GM19025 (cell line): ENCODE measurements around the gene KLHL29.

Experiments
- ATAC-seq: cut with Tn5 transposase; IDR thresholded peaks from one replicate; pipeline ENCODE4 v1.9.1; 2021; ENCODE audit warnings: mild to moderate bottlenecking, low read depth, moderate library complexity; ENCODE audit not compliant: unreplicated experiment

The KLHL29 gene

DNA sequence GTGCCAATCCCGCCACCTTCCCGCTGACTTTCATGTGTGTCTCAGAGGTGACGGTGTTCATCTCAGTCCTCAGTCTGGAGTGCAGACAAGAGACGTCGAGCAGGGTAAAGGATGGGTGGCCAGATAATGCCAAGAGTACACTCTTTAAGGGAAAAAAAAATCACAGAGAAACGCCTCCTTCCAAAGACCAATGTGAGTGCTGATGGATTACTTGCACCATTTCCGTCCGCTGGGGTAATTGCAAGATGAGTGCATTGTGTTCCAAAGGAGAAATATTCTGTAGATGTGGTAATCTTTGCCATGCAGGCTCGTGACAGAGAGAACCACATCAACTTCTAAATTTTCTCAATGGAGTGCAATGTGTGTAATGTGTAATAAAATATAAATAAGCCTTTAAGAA, 81.0 kb downstream of the KLHL29 start:
- no peak for ATAC-seq

DNA sequence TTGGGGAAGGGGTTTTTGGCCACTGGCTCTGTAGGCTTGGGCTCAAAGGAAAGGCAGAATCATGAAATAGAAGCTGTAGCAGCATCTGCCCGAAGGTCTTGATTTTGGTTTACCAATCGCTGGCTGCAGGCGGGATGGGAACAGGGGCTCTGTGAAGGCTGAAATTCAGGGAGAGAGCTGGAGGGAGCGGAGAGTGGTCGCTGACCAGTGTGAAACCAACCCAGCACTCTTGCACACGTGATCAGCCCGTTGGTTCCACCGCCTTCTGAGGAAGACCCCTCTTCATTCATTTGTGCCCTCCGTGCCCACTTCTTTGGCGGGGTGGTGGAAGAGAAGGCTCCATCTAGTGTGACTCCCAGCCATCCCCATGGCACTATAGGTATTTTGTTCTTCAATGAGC, 82.6 kb downstream of the KLHL29 start:
- no peak for ATAC-seq

DNA sequence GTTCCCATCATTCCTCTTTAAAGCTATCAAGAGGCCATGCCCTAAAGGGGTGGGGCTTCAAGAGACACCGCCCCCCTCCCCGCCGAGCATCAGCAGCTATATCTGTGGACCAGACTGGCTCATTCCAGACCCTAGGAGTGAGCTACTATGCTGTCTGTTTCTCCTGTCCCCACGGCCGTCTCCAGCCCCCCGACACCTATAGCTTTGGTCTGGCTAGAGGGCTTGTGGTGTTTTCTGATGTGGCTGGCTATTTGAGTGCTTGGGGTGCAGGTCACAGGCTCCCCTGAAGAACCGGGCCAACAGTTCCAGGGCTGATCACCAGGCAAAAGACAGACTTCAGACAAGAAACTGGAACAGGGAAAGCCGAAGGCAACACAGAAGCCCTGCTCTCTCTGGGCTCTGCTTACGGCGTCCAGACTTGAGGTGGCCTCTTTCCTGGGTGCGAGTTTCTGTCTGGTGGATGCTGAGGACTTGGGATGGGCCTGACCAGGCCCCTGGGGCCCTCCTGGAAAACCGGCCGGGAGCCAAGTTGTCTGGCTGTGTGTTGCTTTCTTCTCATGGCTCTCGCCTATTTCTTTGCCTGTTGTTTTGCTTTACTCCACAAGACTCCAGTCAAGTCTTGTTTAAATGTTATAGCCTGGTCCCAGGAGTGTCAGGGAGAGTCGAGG, 83.6 kb downstream of the KLHL29 start:
- no peak for ATAC-seq

DNA sequence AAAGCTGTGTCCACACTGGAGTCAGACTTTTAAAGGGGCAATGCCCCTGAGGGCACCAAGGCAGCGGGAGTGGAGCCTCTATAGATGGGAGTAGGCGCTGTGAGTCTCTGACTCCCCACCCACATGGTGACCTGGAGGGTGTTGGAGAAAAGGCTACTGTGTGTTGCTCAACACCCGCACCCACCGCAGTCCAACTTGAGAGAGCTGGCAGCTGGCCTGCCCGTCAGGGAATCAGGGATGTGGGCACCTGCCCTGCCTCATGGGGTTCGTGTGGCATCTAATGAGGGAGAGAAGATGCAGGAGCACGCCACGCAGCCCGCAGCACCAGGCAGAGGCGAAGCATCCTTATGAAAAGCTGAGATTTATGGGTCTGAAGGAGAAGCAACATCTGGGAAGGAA, 84.2 kb downstream of the KLHL29 start:
- ATAC-seq = no peak

DNA sequence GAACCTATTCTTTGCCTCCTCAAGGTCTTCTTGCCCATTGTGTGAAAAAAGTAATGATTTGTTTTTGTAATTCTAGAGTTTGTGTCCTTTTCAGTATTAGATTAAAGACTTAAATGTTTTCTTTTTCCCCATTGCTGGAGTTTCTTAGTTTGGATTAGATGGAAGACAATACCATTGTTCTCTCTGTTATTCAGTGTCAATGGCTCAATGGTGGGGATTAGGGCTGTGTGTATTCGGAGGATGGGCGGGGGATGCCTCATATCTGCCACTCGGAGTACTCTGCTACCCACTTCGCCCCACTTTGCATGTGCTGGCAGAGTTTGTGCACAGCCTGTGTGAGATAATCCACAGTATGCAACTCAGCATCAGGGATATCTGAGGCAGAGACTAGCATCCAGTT, 90.1 kb downstream of the KLHL29 start:
- ATAC-seq = no peak

DNA sequence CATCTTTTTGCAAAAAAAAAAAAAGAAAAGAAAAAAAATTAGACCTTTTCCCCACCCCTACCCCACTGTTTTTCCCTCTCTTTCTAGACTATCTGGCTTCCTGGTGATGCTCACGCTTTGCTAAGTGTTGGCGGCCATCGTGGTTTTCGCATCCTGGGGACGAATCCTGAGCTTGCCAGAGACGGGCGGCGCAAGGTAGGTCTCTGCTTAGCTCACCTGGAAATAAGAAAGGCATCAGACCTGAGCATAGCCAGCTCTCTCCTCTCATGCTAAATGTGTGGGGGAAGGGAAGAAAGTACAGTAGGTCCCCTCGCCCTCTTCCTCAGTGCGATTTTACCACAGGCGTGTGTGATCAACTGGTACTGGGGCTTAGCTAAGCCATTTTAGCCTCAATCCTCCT, 90.5 kb downstream of the KLHL29 start:
- ATAC-seq = no peak

DNA sequence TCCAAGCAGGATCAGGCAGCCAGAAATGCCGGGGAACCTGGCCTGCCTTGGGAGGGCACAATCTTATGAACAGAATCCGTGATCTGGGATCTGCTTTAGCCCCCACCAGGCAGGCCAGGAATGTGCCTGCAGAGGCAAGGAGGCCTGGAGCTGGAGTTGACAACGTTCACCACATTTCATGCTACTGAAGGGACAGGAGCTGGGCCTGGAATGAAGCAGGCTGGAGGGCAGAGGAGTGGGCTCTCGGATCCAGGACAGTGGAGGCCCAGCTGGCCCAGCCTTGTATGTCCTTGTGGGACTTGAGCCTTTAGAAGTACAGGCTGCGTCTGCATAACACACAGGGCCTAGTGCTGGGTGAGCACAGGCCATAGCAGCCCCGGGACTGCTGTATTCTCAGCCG, 91.8 kb downstream of the KLHL29 start:
- no peak for ATAC-seq

DNA sequence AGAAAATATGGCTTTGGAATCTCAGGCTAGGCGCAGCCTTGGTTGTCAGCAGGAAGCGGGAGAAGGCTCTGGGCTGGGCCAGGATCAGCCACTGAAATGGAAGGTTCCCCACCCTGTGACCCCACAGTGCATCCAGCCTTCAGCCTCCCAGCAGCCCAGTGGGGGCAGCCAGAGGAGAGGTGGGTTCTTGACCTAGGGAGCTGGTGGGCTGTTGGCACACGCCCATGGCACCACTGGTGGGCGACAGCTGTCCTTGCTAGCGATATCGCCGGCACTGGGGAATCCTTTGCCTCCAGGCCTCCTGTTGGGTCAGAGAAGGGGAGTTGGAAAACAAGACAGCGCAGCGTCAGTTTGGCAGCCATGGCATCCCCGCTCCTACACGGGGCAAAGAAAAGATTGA, 92.4 kb downstream of the KLHL29 start:
- ATAC-seq = no peak

DNA sequence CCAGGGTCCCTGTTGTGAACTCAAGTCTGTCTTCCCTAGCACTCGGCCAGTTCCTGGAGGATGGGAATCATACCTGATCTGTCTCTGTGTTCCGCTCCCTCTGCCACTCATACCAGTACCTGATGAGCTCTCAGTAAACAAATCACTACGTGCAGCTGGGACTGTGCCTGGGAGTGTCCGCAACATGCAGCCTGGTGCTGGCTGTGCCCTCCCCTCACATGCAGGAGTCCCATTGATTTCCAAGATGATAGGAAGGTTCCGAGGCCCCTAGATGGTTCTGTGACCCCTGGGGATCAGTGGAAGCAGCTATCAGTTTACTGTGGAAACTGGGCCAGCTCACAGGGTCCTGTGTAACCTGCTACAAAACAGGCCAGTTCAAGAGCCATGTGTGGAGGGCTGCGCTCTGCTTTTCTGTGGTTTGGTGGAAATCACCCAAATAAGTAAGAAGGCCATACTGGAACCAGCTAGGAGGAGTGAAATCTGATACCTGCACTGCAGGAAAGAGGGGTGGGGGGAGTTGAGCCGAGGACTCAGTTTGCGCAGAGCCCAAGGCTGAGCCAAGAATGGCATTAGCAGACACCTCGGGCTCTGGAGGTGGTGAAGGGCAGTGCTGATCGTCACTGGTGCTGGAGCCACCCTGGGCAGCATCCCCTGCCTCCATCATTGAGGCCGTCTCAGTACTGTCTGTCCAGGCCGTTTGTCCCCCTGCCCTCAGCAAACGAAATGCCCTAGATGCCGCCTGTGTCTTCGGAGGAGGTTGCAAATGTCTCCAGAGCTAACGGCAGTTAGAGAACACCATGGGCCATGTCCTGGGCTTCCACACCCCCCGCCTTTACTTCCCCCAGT, 93.3 kb downstream of the KLHL29 start:
- no peak for ATAC-seq

DNA sequence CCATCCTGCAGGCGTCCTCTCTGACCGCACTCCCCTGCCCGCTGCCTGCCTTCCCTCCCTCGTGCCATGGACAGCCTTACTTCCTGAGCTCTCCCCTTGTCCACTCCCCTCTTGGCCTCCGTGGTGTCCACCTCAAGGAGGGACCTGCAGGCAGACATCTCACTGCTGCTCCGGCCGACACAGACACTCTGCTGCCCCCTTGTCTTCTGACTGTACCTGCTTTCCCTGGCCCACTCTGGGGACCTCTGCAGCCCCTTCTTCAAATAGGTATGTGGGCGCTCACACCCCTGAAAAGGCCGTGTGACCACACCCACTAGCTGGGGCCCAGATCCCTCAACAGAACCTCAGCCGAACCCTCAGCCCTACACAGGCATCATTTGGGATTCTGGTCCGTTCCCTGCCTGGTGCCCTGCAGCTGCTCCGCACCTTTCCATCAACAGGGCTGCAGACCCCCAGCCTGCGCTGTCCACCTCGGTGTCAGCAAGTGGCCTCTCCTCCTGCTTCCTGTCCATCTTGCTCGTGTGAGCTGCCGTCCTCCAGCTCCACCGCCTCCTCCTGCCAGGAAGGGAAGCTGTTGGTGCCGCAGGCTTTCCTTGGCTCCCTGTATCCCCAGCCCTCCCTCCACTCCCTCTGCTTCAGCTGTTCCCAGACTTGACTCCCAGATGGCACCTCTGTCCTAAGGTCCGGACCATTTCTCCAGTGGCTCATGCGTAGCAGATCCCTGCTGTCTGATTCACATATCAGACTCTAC, 94.1 kb downstream of the KLHL29 start:
- ATAC-seq = no peak

DNA sequence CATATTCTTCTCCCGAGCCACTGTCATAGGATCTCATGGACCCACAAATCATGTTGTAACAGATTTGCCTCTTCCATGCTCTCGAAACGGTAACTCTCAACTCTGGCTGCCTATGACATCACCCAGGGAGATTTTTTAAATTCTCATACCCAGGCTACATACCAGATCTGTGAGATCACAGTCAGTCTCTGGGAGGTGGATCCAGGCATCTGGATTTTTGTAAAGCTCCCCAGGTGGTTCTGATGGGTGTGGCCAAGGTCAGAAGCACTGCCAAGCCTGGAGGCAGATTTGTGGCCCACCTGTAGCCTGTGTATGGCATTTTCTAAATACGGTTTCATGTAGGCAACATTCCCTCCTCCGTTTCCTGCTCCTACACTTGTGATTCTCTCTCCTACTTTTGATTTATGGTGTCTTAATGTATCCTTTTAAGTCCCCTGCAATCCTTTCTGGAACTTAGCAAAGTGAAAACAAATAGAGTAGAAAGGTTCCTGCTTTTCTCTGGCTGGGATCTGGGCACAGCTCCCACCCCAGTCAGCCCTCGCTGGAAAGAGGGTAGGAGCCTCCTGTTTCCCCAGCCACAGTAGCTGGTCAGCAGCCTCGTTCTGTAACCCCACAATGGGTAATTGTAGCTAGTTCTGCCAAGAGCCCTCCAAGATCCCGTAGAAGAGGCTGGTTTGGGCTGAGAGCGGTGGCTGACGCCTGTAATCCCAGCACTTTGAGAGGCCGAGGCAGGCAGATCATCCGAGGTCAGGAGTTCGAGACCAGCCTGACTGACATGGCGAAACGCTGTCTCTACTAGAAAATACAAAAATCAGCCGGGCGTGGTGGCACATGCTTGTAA, 96.2 kb downstream of the KLHL29 start:
- ATAC-seq = no peak

DNA sequence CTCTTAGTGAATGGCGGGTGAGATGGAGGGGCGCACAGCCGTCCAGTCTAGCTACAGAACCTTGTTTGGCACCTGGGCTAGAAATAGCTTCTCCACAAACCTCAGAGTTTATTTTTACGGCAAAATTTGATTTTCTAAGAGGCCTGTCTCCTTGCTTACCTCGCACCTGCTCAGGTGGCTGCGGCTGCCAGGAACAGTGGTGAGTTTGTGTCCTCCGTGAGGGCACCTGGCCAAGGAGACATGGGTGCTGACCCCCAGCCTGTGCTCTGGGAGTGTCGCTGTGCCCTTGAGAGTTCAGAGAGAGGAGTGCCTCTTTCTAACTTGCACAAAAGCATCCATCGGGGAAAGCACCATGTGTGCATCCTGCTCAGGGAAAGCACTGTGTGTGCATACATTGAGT, 97.2 kb downstream of the KLHL29 start:
- ATAC-seq = no peak

DNA sequence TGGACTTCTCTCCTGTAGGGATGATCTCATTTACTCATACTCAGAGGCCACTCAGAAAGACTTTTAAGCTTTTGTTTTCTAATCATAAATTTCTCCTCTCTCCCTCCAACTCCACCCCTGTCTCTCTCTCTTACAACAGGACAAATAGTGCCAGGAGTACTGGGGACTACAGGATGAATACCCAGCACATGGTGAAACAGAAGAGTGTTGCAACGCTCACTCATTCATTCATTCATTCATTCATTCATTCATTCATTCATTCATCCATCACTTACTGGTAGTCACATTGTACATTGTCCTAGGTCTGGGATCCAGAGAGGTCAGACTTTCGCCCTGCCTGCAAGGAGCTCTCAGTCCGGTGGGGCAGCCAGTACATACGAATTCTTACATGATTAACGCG, 97.6 kb downstream of the KLHL29 start:
- ATAC-seq = no peak

DNA sequence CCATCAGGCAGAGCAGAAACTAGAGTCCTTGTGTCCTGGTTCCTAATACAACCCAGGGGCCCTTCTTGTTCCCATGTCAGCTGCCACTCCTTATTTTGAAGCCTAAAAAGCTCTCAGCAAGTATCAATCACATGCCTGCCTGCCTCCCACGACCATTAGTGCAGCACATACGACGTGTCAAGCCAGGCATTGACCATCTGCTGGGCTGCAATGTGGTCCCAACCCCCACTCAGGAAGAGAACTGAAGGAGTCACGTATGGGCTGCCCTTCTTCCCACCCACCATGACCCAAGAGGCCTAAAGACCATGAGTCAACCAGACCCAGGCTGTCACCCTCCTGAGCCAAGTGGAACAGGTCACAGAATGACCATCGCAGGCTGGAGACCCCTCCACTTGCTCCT, 98.8 kb downstream of the KLHL29 start:
- no peak for ATAC-seq

DNA sequence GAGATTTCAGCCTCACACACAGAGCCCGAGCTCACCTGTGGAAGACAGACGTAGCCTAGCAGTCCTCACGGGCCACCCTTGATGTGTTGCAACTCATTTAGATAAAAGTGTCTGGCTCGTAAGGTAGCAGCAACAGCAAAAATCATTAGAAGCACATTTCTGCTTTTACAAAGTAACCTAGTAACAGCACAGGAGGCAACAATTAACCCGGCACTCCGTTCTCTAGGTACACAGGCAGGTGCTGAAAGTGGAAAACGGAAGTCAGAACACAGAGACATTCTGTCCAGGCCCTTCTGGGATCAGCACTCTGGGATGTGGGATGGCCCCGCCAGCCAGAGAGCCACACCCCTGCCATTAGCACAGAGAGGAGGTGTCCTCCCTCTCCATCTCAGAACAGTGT, 99.3 kb downstream of the KLHL29 start:
- no peak for ATAC-seq

DNA sequence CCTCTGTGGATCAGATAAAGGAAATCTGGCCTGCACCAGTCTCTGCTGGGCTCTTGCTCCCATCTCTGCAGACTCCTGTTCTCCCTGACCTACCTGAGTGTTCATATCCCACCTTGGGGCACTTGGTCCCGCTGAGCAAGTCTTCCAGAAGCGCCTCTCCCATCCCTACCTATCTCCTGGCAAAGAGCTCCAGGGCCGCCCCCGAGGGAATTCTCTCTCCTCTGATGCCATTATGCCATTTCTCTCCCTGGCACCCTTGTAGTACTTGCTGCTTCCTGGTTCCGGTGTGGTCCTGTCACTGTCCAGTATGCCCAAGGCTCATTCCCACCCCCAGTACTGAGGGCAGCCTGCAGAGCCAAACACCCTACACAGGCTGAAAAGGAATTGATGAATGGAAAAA, 99.8 kb downstream of the KLHL29 start:
- ATAC-seq = no peak

DNA sequence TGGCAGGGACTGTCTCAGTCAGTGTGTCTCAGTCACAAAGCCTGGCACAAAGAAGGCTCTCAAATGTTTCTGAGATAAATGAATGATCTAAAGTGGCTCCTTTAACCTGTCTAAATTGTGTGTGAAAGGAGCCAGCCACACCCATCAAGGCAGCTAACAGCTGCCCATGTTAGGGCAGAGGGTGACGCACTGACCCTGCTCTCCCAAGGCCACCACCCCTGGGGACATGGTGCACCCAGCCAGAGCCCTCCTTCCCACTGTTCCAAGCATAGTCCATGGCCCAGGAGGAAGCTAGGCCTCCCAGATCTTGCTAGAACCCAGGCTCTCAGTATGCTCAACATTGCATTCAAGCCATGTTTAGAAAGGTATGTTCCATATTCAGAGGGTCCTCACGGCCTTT, 100.3 kb downstream of the KLHL29 start:
- ATAC-seq = no peak

DNA sequence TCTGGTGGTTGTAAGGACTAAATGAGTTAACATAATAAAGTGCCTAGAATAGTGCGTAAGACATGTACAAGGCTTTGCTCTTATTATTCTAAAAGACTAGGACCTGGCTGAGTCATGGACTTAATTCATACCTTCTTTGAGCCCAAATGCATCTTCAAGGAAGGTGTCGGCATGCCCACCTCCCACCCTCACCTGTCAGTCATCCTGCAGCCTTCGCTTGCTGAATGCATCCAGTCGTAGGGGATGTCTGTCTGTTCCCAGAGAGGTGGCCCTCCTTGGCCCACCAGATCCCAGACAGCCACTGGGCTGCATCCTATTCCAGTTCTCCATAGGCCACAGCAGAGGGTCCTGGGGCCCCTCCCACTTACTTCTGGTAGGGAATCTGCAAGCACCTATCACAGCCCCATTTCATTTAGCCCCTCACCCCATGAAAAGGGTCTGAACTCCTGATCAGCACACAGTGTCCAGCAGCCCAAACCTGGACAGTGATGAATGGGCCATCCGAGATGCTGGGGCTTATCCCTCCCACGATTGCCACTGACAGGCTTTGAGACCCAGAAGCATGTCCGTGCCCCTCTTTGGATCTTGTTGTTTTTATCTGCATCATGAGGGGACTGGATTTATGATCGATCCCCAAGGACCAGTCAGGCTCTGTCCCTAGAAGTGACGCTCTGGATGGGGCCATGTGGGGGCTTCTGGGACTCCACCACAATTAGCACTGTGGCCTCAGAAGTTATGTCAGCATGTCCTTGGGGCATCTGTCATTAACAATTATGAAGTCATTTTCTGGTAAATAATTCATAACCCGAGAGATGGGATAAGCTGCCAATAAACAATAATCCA, 101.1 kb downstream of the KLHL29 start:
- ATAC-seq = no peak

DNA sequence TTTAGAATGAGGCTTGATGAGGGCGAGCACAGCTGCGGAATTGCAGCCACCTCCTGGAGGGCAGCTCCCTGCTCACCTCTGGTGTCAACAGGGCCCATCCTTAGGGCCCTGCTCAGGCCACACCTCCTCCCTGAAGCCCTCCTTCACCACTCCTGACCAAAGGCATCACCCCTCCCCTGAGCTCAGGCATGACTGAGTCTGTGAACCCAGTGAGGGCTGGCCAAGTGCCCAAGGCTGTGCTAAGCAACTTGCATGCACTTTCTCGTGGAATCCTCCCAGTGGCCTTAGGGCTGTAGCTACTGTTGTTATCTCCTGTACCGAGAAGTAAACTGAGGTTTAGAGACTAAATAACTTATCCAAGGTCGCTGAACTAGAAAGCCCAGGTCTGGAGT, 101.7 kb downstream of the KLHL29 start:
- no peak for ATAC-seq
